Measurements from ENCODE around the gene GPR26. TPM values are rescaled to one million over a fixed set of nuclear protein-coding genes. Genes with fewer than 3 reads are reported as not detected.

The GPR26 gene
- total and polyA plus RNA-seq, 2 of the 4 experiments (the other 2 are of a cell fraction), result not detected

- intact Hi-C loops (cut with micrococcal nuclease) (no loop called here), dilution Hi-C loops (cut with HindIII; ENCODE audit: low sequenced_read_pairs, unreplicated experiment) (no loop called here), in situ Hi-C loops (cut with MboI; ENCODE audit: low sequenced_read_pairs) (no loop called here)
- Histone ChIP-seq H4K8ac (ENCODE audit: low read depth in 2 of 2, low read length in 2 of 2) (no peak overlapping the region), H3K27me3 (ENCODE audit: control insufficient read depth, insufficient read depth, low read length) (no peaks in the 10 kb centered on the region), H3K4me3 (ENCODE audit: insufficient read depth, low read depth, low read length) (no peak overlapping the region), H3K9me1 (ENCODE audit: insufficient read depth, low read length) (no peaks in the 10 kb centered on the region), H2BK5ac (ENCODE audit: low read depth, low read length, poor library complexity, severe bottlenecking) (no peak overlapping the region), H3K9me3 (ENCODE audit: control insufficient read depth, insufficient read depth, low read length) (peaks cover 41% of the 10 kb centered on the region), H2BK20ac (ENCODE audit: low read depth, low read length) (no peak overlapping the region), H3K23ac (ENCODE audit: low read depth, low read length) (no peak overlapping the region), H3K56ac (ENCODE audit: extremely low read depth, insufficient read depth, low read length) (no peak overlapping the region), H4K91ac (ENCODE audit: insufficient read depth, low read depth, low read length) (no peak overlapping the region), H3K4me1 (ENCODE audit: control insufficient read depth, insufficient read depth, low read length) (no peaks in the 10 kb centered on the region), H3K14ac (replicated peaks; ENCODE audit: low read depth, low read length) (no peak overlapping the region), H3K9ac (ENCODE audit: low read depth, low read length) (no peak overlapping the region), H4K20me1 (ENCODE audit: insufficient read depth, low read length) (no peaks in the 10 kb centered on the region), H3K36me3 (ENCODE audit: control insufficient read depth, insufficient read depth, low read length) (no peaks in the 10 kb centered on the region), H4K5ac (ENCODE audit: low read depth, low read length) (no peak overlapping the region), H3K4me2 (ENCODE audit: low read depth, low read length) (no peak overlapping the region), H3K79me1 (ENCODE audit: low read depth in 1 of 2, low read length in 2 of 2) (no peaks in the 10 kb centered on the region), H2BK15ac (ENCODE audit: low read depth, low read length) (no peak overlapping the region), H3K18ac (ENCODE audit: low read depth, low read length) (no peak overlapping the region), H3K27ac (ENCODE audit: insufficient read depth, low read length) (no peak overlapping the region), H3K4ac (ENCODE audit: low read depth, low read length) (no peak overlapping the region), H2BK120ac (ENCODE audit: low read depth, low read length) (no peak overlapping the region), H2AFZ (replicated peaks; ENCODE audit: low read length, poor library complexity) (no peak overlapping the region), H2AK9ac (replicated peaks; ENCODE audit: low read depth, low read length, poor library complexity) (no peak overlapping the region), H2AK5ac (ENCODE audit: low read depth, low read length) (no peak overlapping the region)
- no peak for DNase-seq
- WGBS, 2 experiments (ENCODE audit: extremely low coverage in 2 of 2, insufficient read length in 1 of 2), result 50% methylated on average over 2 of the region's 2 CpGs; no CpG with 5 or more reads in 1 of the 2 experiments
- no peak for ATAC-seq (ENCODE audit: low read depth)
- no TSS peak for BruUV-seq (replicated peaks)
- ChIA-PET CTCF (interaction anchor here (0.6 kb wide), 1 partner anchor 45 kb away, joined by 3 read pairs; no protein-coding TSS in a partner anchor), POLR2A (ENCODE audit: unreplicated experiment) (no interaction called here)
- TF ChIP-seq MXI1 (IDR thresholded peaks at IDR 0.05; ENCODE audit: borderline replicate concordance, low read depth, low read length) (no peak), NFE2L2 (IDR thresholded peaks at IDR 0.05; ENCODE audit: low read depth, low read length) (no peak), CEBPB (IDR thresholded peaks at IDR 0.05; ENCODE audit: low read depth, low read length) (no peak), RFX5 (IDR thresholded peaks at IDR 0.05; ENCODE audit: low read depth, low read length) (no peak)
Observed at GRCh38 chr10:123689880-123690279, 23.7 kb downstream of the GPR26 start.

Measured in IMR-90 (cell line).